GM12878 (cell line): ENCODE data around the gene WDR31. TPM values are rescaled to one million over a fixed set of nuclear protein-coding genes. Genes with fewer than 3 reads are reported as not detected.

Experiments used
- CEBPZ ChIP-seq: fragments of 150-350 bp; IDR thresholded peaks from 2 replicates; pipeline ENCODE4 v1.6.1; 2016; ENCODE audit warnings: low read depth, low read length
- EGR1 ChIP-seq, 2 experiments: IDR thresholded peaks; 1 replicate in 1 of 2; 2 replicates in 1 of 2; pipeline ENCODE4 v1.6.1; 2011 to 2012; ENCODE audit warnings: low read depth in 2 of 2, low read length in 2 of 2, borderline replicate concordance in 1 of 2, mild to moderate bottlenecking in 1 of 2, moderate library complexity in 1 of 2
- KLF5 ChIP-seq: fragments of 450-650 bp; IDR thresholded peaks from 2 replicates; pipeline ENCODE4 v1.6.1; 2014; ENCODE audit warnings: mild to moderate bottlenecking; ENCODE audit not compliant: partially characterized antibody
- MAX ChIP-seq: IDR thresholded peaks from 2 replicates; pipeline ENCODE4 v1.6.1; 2012; ENCODE audit warnings: low read depth, low read length, improper control_type of control experiment
- RUNX3 ChIP-seq: IDR thresholded peaks from 2 replicates; pipeline ENCODE4 v1.6.1; 2012; ENCODE audit warnings: low read length, inconsistent platforms
- SIN3A ChIP-seq: IDR thresholded peaks from 2 replicates; pipeline ENCODE4 v1.6.1; 2012; ENCODE audit warnings: low read depth, low read length, improper control_type of control experiment
- SPI1 ChIP-seq: IDR thresholded peaks from 2 replicates; pipeline ENCODE4 v1.6.1; 2011; ENCODE audit warnings: low read depth, mild to moderate bottlenecking, low read length, moderate library complexity, borderline replicate concordance; ENCODE audit not compliant: insufficient read depth
- TBL1XR1 ChIP-seq: IDR thresholded peaks from 2 replicates; pipeline ENCODE4 v1.6.1; 2012; ENCODE audit warnings: low read depth, low read length, improper control_type of control experiment
- USF2 ChIP-seq: IDR thresholded peaks from 2 replicates; pipeline ENCODE4 v1.6.1; 2011; ENCODE audit warnings: low read depth, low read length, improper control_type of control experiment, borderline replicate concordance
- YY1 ChIP-seq: IDR thresholded peaks from 2 replicates; pipeline ENCODE4 v1.6.1; 2011; ENCODE audit warnings: low read depth, mild to moderate bottlenecking, low read length
- ZBTB11 ChIP-seq: fragments of 450-650 bp; formaldehyde crosslinking; IDR thresholded peaks from 2 replicates; pipeline ENCODE4 v1.5.0; 2022; ENCODE audit warnings: mild to moderate bottlenecking, missing genetic modification characterization
- ZBTB40 ChIP-seq: fragments of 450-650 bp; IDR thresholded peaks from 2 replicates; pipeline ENCODE4 v1.6.1; 2016; ENCODE audit warnings: mild to moderate bottlenecking, moderate library complexity, borderline replicate concordance
- ZSCAN29 ChIP-seq: fragments of 450-650 bp; IDR thresholded peaks from 2 replicates; pipeline ENCODE4 v1.6.1; 2017; ENCODE audit warnings: mild to moderate bottlenecking, moderate library complexity
- polyA plus RNA-seq, 11 experiments: library from polyadenylated mRNA; depleted of rRNA in 4 of 11; unstranded in 6 of 11; stranded (reverse) in 5 of 11; fragments of >200 nt; fragmentation: Nextera tagmentation in 4 of 11; fragmentation: Illumina TruSeq in 1 of 11; extraction: Ambion mirVana in 4 of 11; extraction: Trizol in 1 of 11; gene quantifications; 1 replicate in 1 of 11; 2 replicates in 10 of 11; pipeline versions ENCODE4 v1.2.1 to v1.2.3, GENCODE V29; 2011 to 2016; ENCODE audit warnings: inconsistent platforms in 2 of 11, missing spikeins in 2 of 11, low read depth in 1 of 11
- total RNA-seq, 4 experiments: library from RNA; depleted of rRNA in 3 of 4; stranded (reverse); fragments of >200 nt in 3 of 4; fragmentation: Illumina TruSeq in 1 of 4; extraction: Trizol in 1 of 4; gene quantifications; 2 replicates each; pipeline versions ENCODE4 v1.2.1 to v1.2.3, GENCODE V29; 2013 to 2021

Gene WDR31
- total and polyA plus RNA-seq, 10 of the 15 experiments (the other 5 are each of a cell fraction or from before 2014, with no cell fraction given) = 0.26 to 1.7 (median 0.79) TPM

- TF ChIP-seq ZBTB11 (CRISPR knock-in tag) = peak; percentile 95
- TF ChIP-seq EGR1 (IDR thresholded peaks at IDR 0.05; ENCODE audit: borderline replicate concordance in 1 of 2, low read depth in 2 of 2, low read length in 2 of 2) = peak; percentile 16 to 59; a peak in 2 of 3 replicates
- TF ChIP-seq SPI1 = peak; percentile 41; the same call in 1 of the 2 replicates
- no peak for TF ChIP-seq USF2
- 0 out of 2 replicates have a peak, but pooled peaks have one; percentile 63 for TF ChIP-seq TBL1XR1
- no peak for TF ChIP-seq ZSCAN29
- peak; percentile 90 for TF ChIP-seq YY1
- no peak for TF ChIP-seq KLF5
- TF ChIP-seq MAX = peak; percentile 63
- TF ChIP-seq CEBPZ = no peak
- peak; percentile 94 for TF ChIP-seq ZBTB40
- peak; percentile 66 for TF ChIP-seq RUNX3
- peak; percentile 92 for TF ChIP-seq SIN3A
These were observed at the start of gene WDR31 (continued) for GRCh38 chr9:113340011-113340699.
